ENCODE results near the gene GSX1.
A peak's percentile ranks its signal among the peaks of the same experiment; 100 is the strongest.
"Not testable (repeated sequence)": the region's sequence is repeated elsewhere in the genome, so short reads cannot be mapped to it uniquely, and the experiment has no call there.

GSX1 gene

DNA sequence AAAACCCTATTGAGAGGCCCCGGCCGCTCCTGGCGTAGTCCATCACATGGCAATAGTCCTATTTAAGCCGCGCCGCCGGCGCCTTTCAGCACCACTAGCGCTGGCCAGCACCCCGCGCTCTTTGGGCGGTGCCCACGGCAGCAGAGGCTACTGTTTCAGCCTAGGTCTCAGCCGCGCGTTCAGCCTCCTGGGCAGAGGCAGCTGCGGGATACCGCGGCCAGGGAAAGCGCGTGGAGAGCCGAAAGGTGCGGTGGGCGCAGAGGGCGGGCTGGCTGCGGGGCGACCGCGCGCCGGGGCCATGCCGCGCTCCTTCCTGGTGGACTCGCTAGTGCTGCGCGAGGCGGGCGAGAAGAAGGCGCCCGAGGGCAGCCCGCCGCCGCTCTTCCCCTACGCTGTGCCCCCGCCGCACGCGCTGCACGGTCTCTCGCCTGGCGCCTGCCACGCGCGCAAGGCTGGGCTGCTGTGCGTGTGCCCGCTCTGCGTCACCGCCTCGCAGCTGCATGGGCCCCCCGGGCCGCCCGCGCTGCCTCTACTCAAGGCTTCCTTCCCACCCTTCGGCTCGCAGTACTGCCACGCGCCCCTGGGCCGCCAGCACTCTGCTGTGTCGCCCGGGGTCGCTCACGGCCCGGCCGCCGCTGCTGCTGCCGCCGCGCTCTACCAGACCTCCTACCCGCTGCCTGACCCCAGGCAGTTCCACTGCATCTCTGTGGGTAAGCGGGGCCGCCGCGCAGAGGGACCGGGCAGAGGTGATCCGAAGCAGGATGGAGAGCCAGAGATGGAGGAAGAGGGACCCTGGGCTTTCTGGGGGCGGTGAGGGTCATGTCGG is at the start of gene GSX1:
GSX1 (plus strand) TSS at position 91 of the 826 bp plus-strand sequence; CDS start at position 299, 208 bp downstream.
- H3K4me3 ChIP-seq (ENCODE audit: low read length) = no peak within 1 kb of the TSS
- TF ChIP-seq, protein P1, sequence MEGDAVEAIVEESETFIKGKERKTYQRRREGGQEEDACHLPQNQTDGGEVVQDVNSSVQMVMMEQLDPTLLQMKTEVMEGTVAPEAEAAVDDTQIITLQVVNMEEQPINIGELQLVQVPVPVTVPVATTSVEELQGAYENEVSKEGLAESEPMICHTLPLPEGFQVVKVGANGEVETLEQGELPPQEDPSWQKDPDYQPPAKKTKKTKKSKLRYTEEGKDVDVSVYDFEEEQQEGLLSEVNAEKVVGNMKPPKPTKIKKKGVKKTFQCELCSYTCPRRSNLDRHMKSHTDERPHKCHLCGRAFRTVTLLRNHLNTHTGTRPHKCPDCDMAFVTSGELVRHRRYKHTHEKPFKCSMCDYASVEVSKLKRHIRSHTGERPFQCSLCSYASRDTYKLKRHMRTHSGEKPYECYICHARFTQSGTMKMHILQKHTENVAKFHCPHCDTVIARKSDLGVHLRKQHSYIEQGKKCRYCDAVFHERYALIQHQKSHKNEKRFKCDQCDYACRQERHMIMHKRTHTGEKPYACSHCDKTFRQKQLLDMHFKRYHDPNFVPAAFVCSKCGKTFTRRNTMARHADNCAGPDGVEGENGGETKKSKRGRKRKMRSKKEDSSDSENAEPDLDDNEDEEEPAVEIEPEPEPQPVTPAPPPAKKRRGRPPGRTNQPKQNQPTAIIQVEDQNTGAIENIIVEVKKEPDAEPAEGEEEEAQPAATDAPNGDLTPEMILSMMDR (IDR thresholded peaks at IDR 0.05; ENCODE audit: insufficient read depth, low read depth, low read length, missing control alignments) = no peak
- peak; percentile 82 for DNase-seq (ENCODE audit: low read depth)

DNA sequence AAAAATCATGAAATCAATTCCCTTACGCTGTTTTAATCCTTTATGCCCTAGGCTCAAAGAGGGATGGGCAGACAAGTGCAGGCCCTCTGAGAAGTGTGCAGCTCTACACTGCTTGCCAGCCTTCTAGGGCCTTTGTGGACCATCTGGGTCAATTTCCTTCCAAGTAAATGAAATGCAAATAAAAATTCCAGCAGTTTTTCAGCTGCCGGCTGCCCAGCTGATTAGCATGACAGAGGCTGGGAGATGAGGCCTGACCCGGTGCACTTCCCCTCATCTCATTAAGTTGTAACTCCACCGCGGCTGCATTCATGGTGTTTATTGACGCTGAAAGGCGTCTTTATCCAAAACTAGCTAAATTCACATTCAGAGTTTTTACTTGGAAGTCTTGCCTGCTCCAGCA is 47.5 kb upstream of the GSX1 start:
- no peak for DNase-seq (ENCODE audit: low read depth)

DNA sequence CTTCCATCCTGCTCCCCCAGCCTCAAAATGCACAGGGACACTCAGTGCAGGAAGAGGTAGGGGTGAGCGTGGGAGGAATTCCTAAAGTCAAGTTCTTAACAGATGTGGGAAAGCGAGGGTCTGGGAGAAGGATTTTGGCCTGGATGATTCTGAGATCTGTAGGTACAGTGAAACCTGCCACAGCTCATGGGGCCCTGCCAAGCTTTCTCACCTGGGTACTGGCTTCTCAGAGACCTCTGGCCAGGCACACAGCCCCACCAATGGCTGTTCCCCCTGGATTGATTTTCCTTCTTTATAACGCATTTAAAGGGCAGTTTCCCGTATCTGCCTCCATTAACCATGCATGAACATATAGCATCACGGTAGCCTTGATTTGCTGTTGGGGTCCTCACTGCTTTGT is 47.0 kb upstream of the GSX1 start:
- no peak overlapping the region for H3K4me3 ChIP-seq (ENCODE audit: low read length)
- TF ChIP-seq, protein P1 (IDR thresholded peaks at IDR 0.05; ENCODE audit: insufficient read depth, low read depth, low read length, missing control alignments) = no peak
- DNase-seq (ENCODE audit: low read depth) = no peak

More for the DNA sequence above, 47.5 kb upstream of the GSX1 start:
- no peak overlapping the region for H3K4me3 ChIP-seq (ENCODE audit: low read length)
- TF ChIP-seq, protein P1 (IDR thresholded peaks at IDR 0.05; ENCODE audit: insufficient read depth, low read depth, low read length, missing control alignments) = no peak

DNA sequence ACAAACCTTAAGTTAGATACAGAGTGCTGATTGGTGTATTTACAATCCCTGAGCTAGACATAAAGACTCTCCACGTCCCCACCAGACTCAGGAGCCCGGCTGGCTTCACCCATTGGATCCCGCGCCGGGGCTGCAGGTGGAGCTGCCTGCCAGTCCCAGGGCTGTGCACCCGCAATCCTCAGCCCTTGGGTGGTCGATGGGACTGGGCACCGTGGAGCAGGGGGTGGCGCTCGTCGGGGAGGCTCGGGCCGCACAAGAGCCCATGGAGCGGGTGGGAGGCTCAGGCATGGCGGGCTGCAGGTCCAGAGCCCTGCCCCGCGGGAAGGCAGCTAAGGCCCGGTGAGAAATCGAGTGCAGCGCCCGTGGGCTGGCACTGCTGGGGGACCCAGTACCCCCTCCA is 44.1 kb upstream of the GSX1 start:
- not testable (repeated sequence) for H3K4me3 ChIP-seq (ENCODE audit: low read length); DNase-seq (ENCODE audit: low read depth)

DNA sequence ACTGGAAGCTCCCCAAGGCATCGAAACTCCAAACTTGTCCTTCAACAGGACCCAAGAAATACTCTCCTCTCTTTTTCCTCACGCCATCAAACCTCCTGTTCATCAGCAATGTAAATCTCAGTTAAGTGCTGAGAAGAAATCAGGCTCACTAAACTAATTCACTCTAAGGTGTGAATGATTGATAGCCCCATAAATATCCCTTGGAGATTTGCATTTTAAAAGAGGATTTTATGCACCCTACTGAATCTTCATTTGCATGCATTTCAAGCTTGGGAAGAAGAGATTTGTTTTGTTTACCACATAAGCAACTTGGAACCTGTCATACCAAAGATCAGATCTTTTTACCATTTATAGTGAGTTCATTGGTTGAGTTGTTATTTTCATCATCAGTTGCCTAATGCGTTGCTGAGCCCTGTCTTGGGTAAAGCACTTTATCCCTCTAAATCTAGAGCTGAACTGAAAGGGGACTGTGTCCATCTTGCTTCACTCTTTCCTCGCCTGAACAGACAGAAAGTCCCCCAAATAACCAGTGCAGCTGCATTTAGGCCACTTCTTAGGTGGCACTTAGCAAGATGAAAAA is 40.2 kb upstream of the GSX1 start:
- no peak for DNase-seq (ENCODE audit: low read depth)
- TF ChIP-seq, protein P1 (IDR thresholded peaks at IDR 0.05; ENCODE audit: insufficient read depth, low read depth, low read length, missing control alignments) = no peak
- no peak overlapping the region for H3K4me3 ChIP-seq (ENCODE audit: low read length)

DNA sequence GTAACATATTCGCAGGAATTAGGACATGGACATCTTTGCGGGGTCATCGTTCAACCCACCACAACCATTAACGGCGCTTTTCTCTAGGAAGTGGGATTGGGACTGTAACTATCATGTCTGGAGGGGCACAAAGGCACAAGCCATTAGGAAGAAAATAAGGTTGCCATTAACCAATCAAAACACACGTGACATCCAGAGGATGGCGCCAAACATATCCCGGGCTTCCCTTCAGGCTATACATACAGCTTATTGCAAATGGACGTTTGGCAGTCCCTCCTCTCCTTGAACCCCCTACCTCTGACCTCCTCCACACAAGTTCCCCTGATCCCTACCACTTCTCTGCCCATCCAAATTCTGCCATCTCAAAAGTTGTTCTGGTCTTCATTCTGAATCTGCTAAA is 26.6 kb upstream of the GSX1 start:
- no peak overlapping the region for H3K4me3 ChIP-seq (ENCODE audit: low read length)
- TF ChIP-seq, protein P1 (IDR thresholded peaks at IDR 0.05; ENCODE audit: insufficient read depth, low read depth, low read length, missing control alignments) = no peak
- no peak for DNase-seq (ENCODE audit: low read depth)

DNA sequence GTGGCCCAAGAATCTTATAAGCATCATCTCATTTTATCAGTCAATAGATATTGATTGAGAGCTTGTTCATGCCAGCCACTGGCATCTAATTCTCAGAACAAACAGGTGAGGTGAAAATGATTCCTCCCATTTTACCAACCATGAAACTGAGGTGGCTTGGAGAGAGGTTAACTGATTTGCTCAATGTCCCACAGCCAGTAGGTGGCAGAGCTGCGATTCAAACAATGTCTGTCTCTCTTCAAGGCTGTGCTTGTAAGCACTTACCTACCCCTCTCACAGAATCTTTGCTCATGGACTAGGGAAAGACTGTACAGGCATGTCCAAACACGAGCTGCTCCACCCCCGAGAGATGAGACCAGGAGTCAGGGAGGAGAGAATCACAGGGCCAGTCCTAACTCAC is 21.5 kb upstream of the GSX1 start:
- peak; percentile 81 for DNase-seq (ENCODE audit: low read depth)
- TF ChIP-seq, protein P1 (IDR thresholded peaks at IDR 0.05; ENCODE audit: insufficient read depth, low read depth, low read length, missing control alignments) = peak; percentile 62
- H3K4me3 ChIP-seq (ENCODE audit: low read length) = no peak overlapping the region
